Activated CD4-positive, alpha-beta T cell treated with anti-CD3 and anti-CD28 coated beads, Interleukin-2, amount 50 U/mL, for 48 hours (primary cell): Measurements from ENCODE around the gene OR5T3.
"Not testable (repeated sequence)": the region's sequence is repeated elsewhere in the genome, so short reads cannot be mapped to it uniquely, and the experiment has no call there.

Experiments
- DNase-seq, 2 experiments: peaks; one replicate each; pipeline ENCODE4 v3.0.0-alpha.2; 2020

Gene OR5T3

GRCh38 chr11:56251954-56252353 is at the start of gene OR5T3:
OR5T3 (plus strand) TSS chr11:56252254; CDS start chr11:56252254, 0 bp downstream.
- DNase-seq, result no peak

- no peak for DNase-seq
Observed at GRCh38 chr11:56207790-56208189, 44.3 kb upstream of the OR5T3 start.

GRCh38 chr11:56214537-56214936 is 37.5 kb upstream of the OR5T3 start:
- DNase-seq, result no peak

GRCh38 chr11:56219735-56220134 is 32.3 kb upstream of the OR5T3 start:
- DNase-seq, result not testable (repeated sequence)

GRCh38 chr11:56234155-56234554 is 17.9 kb upstream of the OR5T3 start, which contains the start of gene OR5T2:
OR5T2 (minus strand) TSS chr11:56234255; CDS start chr11:56233062, 1,193 bp downstream.
- no peak for DNase-seq

GRCh38 chr11:56271092-56271491 is 19.0 kb downstream of the OR5T3 start:
- no peak for DNase-seq

GRCh38 chr11:56273854-56274253 is 21.8 kb downstream of the OR5T3 start, which contains the start of gene OR5T1:
OR5T1 (plus strand) TSS chr11:56274154; CDS start chr11:56275639, 1,485 bp downstream.
- no peak for DNase-seq

- DNase-seq, result no peak
Observed at GRCh38 chr11:56292154-56292553, 40.1 kb downstream of the OR5T3 start, which contains the start of gene OR8H1. OR8H1 (minus strand) TSS chr11:56292254; CDS start chr11:56291062, 1,192 bp downstream.

- no peak for DNase-seq
Observed at GRCh38 chr11:56296898-56297297, 44.8 kb downstream of the OR5T3 start.
